ENCODE results near the gene CGB8. TPM values are rescaled to one million over a fixed set of nuclear protein-coding genes. Genes with fewer than 3 reads are reported as not detected.
"Not testable (repeated sequence)": the region's sequence is repeated elsewhere in the genome, so short reads cannot be mapped to it uniquely, and the experiment has no call there.

Gene CGB8
- polyA plus RNA-seq, 1 donor (not counting 4 experiments of a cell fraction or from before 2014, with no cell fraction given): not detected

DNA sequence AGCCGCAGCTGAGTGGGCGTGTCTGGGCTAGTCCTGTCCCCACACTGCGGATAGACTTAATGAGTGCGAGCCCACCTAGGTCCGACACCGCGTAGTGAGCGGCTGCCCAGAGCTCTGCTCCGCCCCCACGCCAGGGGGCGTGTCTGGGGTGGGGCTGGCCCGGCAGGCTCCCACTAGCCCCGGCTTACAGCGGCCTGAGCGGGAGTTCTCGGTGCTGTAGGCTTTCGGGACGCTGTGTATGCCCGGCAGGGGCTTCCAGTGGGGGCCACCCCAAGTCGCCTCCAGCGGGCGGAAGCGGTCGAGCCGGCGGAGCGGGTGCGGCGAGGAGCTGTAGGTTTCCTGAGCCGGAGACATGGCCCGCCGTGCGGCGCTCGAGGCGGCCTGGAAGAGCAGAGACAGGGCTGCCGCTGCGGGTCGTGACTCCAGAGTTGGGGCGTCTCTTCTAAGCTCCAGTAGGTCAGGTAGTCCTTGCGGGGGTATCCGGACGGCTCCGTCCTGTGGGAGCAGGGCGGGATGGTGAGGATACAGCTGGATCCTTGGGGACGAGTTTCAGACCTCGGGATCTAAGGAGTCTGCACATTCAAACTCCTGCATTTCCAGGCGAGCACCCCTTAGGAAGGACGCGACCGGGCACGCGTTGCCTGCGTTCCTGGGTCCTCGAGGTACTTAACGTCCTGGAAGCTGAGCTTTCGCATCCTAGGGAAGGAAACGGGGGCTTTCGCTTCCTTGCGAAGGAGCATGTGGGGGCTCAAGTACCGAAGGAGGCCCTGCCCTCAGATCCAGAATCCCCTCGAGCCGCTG lies 7.4 kb upstream of the CGB8 start:
- peaks cover 0 to 2% of the 10 kb centered on the region in 2 experiments for H3K36me3 ChIP-seq (ENCODE audit: control insufficient read depth in 2 of 2, extremely low read depth in 1 of 2, insufficient read depth in 2 of 2, low read length in 2 of 2)
- H3K27me3 ChIP-seq (ENCODE audit: control insufficient read depth, extremely low read depth, insufficient read depth, low read length): no peaks in the 10 kb centered on the region
- H3K4me1 ChIP-seq (ENCODE audit: control insufficient read depth, extremely low read depth, insufficient read depth, low read length): peaks cover 14% of the 10 kb centered on the region
- H3K9ac ChIP-seq (ENCODE audit: control insufficient read depth, extremely low read depth, insufficient read depth, low read length): peak overlapping the region; percentile 79
- DNase-seq (ENCODE audit: low read depth, low spot score) (no peak), FAIRE-seq (peak; percentile 41)
- dilution Hi-C loops (cut with MboI; ENCODE audit: extremely low pct_ligation_motif_present, low sequenced_read_pairs): no loop called here
- H3K4me3 ChIP-seq (ENCODE audit: control insufficient read depth in 2 of 3, extremely low read depth in 1 of 3, insufficient read depth in 2 of 3, low read depth in 1 of 3, low read length in 3 of 3): peak overlapping the region; percentile 52 to 79 (median 68)
- no peak for TF ChIP-seq EZH2 (IDR thresholded peaks at IDR 0.05; ENCODE audit: low read length)
- TF ChIP-seq, protein P1, sequence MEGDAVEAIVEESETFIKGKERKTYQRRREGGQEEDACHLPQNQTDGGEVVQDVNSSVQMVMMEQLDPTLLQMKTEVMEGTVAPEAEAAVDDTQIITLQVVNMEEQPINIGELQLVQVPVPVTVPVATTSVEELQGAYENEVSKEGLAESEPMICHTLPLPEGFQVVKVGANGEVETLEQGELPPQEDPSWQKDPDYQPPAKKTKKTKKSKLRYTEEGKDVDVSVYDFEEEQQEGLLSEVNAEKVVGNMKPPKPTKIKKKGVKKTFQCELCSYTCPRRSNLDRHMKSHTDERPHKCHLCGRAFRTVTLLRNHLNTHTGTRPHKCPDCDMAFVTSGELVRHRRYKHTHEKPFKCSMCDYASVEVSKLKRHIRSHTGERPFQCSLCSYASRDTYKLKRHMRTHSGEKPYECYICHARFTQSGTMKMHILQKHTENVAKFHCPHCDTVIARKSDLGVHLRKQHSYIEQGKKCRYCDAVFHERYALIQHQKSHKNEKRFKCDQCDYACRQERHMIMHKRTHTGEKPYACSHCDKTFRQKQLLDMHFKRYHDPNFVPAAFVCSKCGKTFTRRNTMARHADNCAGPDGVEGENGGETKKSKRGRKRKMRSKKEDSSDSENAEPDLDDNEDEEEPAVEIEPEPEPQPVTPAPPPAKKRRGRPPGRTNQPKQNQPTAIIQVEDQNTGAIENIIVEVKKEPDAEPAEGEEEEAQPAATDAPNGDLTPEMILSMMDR (optimal IDR thresholded peaks at IDR 0.05 in 1 of 3, IDR thresholded peaks at IDR 0.05 in 1 of 3, conservative IDR thresholded peaks at IDR 0.05 in 1 of 3; ENCODE audit: extremely low read depth in 1 of 3, insufficient read depth in 2 of 3, low read length in 3 of 3): peak in 1 of 3 experiments; percentile 15
- no peaks in the 10 kb centered on the region for H3K9me3 ChIP-seq (ENCODE audit: control insufficient read depth, low read depth, low read length)
- peak overlapping the region; percentile 41 for H2AFZ ChIP-seq (ENCODE audit: control insufficient read depth, low read length)
- peak overlapping the region; percentile 47 for H3K27ac ChIP-seq (ENCODE audit: control insufficient read depth, insufficient read depth, low read length)
- no peaks in the 10 kb centered on the region for H4K20me1 ChIP-seq (ENCODE audit: control insufficient read depth, extremely low read depth, insufficient read depth, low read length)
- H3K4me2 ChIP-seq (ENCODE audit: control insufficient read depth, extremely low read depth, insufficient read depth, low read depth, low read length): peak overlapping the region; percentile 95
- H3K79me2 ChIP-seq (ENCODE audit: control insufficient read depth, insufficient read depth, low read length): no peaks in the 10 kb centered on the region
- peaks cover 2% of the 10 kb centered on the region for H3K9me1 ChIP-seq (ENCODE audit: control insufficient read depth, extremely low read depth, insufficient read depth, low read length)

DNA sequence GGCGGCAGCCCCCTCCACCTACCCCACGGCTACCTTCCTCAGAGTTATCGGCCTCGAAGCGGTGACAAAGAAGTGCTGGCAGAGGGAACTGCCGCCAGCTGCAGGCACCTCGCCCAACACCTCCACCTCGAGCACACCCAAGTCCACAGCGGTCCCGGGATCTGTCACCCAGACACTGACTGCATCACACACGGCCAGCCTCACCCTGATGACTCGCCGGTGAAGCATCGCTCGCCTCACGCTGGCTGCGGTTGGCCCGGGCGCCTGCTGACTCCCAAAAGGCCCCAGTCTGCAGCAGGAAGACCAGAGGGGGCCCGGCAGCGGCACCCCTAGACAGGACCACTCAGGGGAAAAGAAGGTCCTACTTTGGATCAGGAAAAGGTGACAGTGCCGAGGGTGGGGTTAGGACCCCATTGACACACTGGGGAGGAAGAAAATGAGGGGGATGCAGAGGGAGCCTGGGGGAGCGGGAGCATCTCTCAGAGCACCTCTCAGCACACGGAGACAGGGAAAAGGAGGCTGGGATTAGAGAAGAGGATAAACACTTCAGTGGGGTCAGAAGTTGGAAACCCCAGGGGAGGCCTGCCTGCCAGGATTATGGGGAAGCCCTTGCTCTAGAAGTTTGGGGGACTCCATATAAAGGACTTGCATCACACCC lies 1.6 kb upstream of the CGB8 start:
- H3K79me2 ChIP-seq (ENCODE audit: control insufficient read depth, insufficient read depth, low read length); H3K27me3 ChIP-seq (ENCODE audit: control insufficient read depth, extremely low read depth, insufficient read depth, low read length); H2AFZ ChIP-seq (ENCODE audit: control insufficient read depth, low read length); H3K4me1 ChIP-seq (ENCODE audit: control insufficient read depth, extremely low read depth, insufficient read depth, low read length); H4K20me1 ChIP-seq (ENCODE audit: control insufficient read depth, extremely low read depth, insufficient read depth, low read length); H3K27ac ChIP-seq (ENCODE audit: control insufficient read depth, insufficient read depth, low read length); H3K4me3 ChIP-seq (ENCODE audit: control insufficient read depth in 2 of 3, extremely low read depth in 1 of 3, insufficient read depth in 2 of 3, low read depth in 1 of 3, low read length in 3 of 3); H3K4me2 ChIP-seq (ENCODE audit: control insufficient read depth, extremely low read depth, insufficient read depth, low read depth, low read length); H3K9ac ChIP-seq (ENCODE audit: control insufficient read depth, extremely low read depth, insufficient read depth, low read length); H3K9me3 ChIP-seq (ENCODE audit: control insufficient read depth, low read depth, low read length); DNase-seq (ENCODE audit: low read depth, low spot score); H3K36me3 ChIP-seq (ENCODE audit: control insufficient read depth in 2 of 2, extremely low read depth in 1 of 2, insufficient read depth in 2 of 2, low read length in 2 of 2); dilution Hi-C loops (cut with MboI; ENCODE audit: extremely low pct_ligation_motif_present, low sequenced_read_pairs); H3K9me1 ChIP-seq (ENCODE audit: control insufficient read depth, extremely low read depth, insufficient read depth, low read length): not testable (repeated sequence)
- FAIRE-seq: peak; percentile 20

DNA sequence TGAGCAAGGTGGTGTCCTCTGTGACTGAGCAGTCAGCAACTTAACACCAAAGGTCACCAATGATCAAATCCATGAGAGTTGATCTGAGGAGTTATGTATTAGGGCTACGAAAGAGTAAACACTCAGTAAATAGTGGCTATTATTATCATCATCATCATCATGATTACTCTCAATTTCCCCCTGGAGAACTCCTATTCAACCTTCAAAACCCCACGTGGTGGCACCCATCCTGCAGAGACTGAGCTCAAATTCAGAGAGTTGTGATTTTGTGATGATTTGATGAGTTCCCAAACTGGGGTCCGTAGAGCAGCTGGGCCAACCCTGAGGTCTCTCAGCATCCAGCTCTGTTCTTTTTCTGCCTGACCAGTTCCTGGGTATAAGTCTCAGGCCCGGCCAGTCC lies 923 bp upstream of the CGB8 start:
- H3K27ac ChIP-seq (ENCODE audit: control insufficient read depth, insufficient read depth, low read length); H3K9ac ChIP-seq (ENCODE audit: control insufficient read depth, extremely low read depth, insufficient read depth, low read length); H3K27me3 ChIP-seq (ENCODE audit: control insufficient read depth, extremely low read depth, insufficient read depth, low read length); H3K79me2 ChIP-seq (ENCODE audit: control insufficient read depth, insufficient read depth, low read length); H3K4me1 ChIP-seq (ENCODE audit: control insufficient read depth, extremely low read depth, insufficient read depth, low read length); dilution Hi-C loops (cut with MboI; ENCODE audit: extremely low pct_ligation_motif_present, low sequenced_read_pairs); H3K4me2 ChIP-seq (ENCODE audit: control insufficient read depth, extremely low read depth, insufficient read depth, low read depth, low read length); H2AFZ ChIP-seq (ENCODE audit: control insufficient read depth, low read length); H3K4me3 ChIP-seq (ENCODE audit: control insufficient read depth in 2 of 3, extremely low read depth in 1 of 3, insufficient read depth in 2 of 3, low read depth in 1 of 3, low read length in 3 of 3); DNase-seq (ENCODE audit: low read depth, low spot score); FAIRE-seq; H3K9me1 ChIP-seq (ENCODE audit: control insufficient read depth, extremely low read depth, insufficient read depth, low read length); H4K20me1 ChIP-seq (ENCODE audit: control insufficient read depth, extremely low read depth, insufficient read depth, low read length); H3K36me3 ChIP-seq (ENCODE audit: control insufficient read depth in 2 of 2, extremely low read depth in 1 of 2, insufficient read depth in 2 of 2, low read length in 2 of 2); H3K9me3 ChIP-seq (ENCODE audit: control insufficient read depth, low read depth, low read length): not testable (repeated sequence)

DNA sequence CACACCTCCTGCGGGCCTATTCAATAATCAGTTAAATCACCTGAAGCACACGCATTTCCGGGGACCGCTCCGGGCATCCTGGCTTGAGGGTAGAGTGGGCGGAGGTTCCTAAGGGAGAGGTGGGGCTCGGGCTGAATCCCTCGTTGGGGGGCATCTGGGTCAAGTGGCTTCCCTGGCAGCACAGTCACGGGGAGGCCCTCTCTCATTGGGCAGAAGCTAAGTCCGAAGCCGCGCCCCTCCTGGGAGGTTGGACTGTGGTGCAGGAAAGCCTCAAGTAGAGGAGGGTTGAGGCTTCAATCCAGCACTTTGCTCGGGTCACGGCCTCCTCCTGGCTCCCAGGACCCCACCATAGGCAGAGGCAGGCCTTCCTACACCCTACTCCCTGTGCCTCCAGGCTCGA lies 5.4 kb downstream of the CGB8 start, which contains the start of gene CGB5:
CGB5 (plus strand) TSS at position 301 of the 400 bp plus-strand sequence. CDS start 362 bp downstream, outside the sequence.
- DNase-seq (ENCODE audit: low read depth, low spot score); H3K4me1 ChIP-seq (ENCODE audit: control insufficient read depth, extremely low read depth, insufficient read depth, low read length); H3K4me2 ChIP-seq (ENCODE audit: control insufficient read depth, extremely low read depth, insufficient read depth, low read depth, low read length); H2AFZ ChIP-seq (ENCODE audit: control insufficient read depth, low read length); H3K27ac ChIP-seq (ENCODE audit: control insufficient read depth, insufficient read depth, low read length); dilution Hi-C loops (cut with MboI; ENCODE audit: extremely low pct_ligation_motif_present, low sequenced_read_pairs); H3K4me3 ChIP-seq (ENCODE audit: control insufficient read depth in 2 of 3, extremely low read depth in 1 of 3, insufficient read depth in 2 of 3, low read depth in 1 of 3, low read length in 3 of 3); H3K79me2 ChIP-seq (ENCODE audit: control insufficient read depth, insufficient read depth, low read length); H3K27me3 ChIP-seq (ENCODE audit: control insufficient read depth, extremely low read depth, insufficient read depth, low read length); H3K9ac ChIP-seq (ENCODE audit: control insufficient read depth, extremely low read depth, insufficient read depth, low read length); H3K9me3 ChIP-seq (ENCODE audit: control insufficient read depth, low read depth, low read length); H3K9me1 ChIP-seq (ENCODE audit: control insufficient read depth, extremely low read depth, insufficient read depth, low read length); H3K36me3 ChIP-seq (ENCODE audit: control insufficient read depth in 2 of 2, extremely low read depth in 1 of 2, insufficient read depth in 2 of 2, low read length in 2 of 2); FAIRE-seq; H4K20me1 ChIP-seq (ENCODE audit: control insufficient read depth, extremely low read depth, insufficient read depth, low read length): not testable (repeated sequence)

All from keratinocyte (primary cell).